ENCODE measurements around the gene CYS1. TPM values are rescaled to one million over a fixed set of nuclear protein-coding genes. Genes with fewer than 3 reads are reported as not detected.

Gene CYS1
- total and polyA plus RNA-seq, 7 experiments from 2014 or later: 1.3 TPM; not detected in 6

- DNase-seq: peak in 7 of 9 donors; percentile 41 to 67 (median 62)
- POLR2A ChIA-PET: interaction anchor here (1.4 to 3.3 kb wide), 2 partner anchors 64 to 234 kb away, joined by 3 to 9 read pairs; no protein-coding TSS in a partner anchor
- Mint-ChIP-seq H3K27ac (peak overlapping the region in 2 of 9 donors; percentile 13 to 54), H3K9me3 (peaks cover 0 to 2% (median 0%) of the 10 kb centered on the region in 11 donors), H3K27me3 (no peaks in the 10 kb centered on the region), H3K4me1 (peaks cover 6 to 28% (median 19%) of the 10 kb centered on the region in 7 donors), H3K36me3 (peaks cover 9 to 18% (median 13%) of the 10 kb centered on the region in 5 donors), H3K4me3 (no peak overlapping the region)
- CTCF ChIA-PET: interaction anchor here (0.6 to 9.8 kb wide), 16 partner anchors 12 to 590 kb away, joined by 3 to 153 read pairs (median 4); no protein-coding TSS in a partner anchor
- no peaks in the 10 kb centered on the region for H3K9me3 ChIP-seq (ENCODE audit: control insufficient read depth in 2 of 3, low read length in 3 of 3)
- H3K4me3 ChIP-seq (ENCODE audit: low read length): no peak overlapping the region
- intact Hi-C loops (cut with micrococcal nuclease): loop anchor here (1.0 to 10.0 kb wide), 5 partner anchors 64 to 906 kb away; partner anchors contain the start of gene PDIA6 (in 1 of the 2)
- H3K4me1 ChIP-seq (ENCODE audit: control insufficient read depth in 2 of 2, insufficient read depth in 2 of 2, low read length in 2 of 2): peaks cover 6% of the 10 kb centered on the region in 2 donors
- H3K36me3 ChIP-seq (ENCODE audit: control insufficient read depth in 2 of 3, insufficient read depth in 3 of 3, low read length in 3 of 3): peaks cover 0 to 26% (median 2%) of the 10 kb centered on the region in 3 experiments
- H3K27me3 ChIP-seq (ENCODE audit: control insufficient read depth in 2 of 2, insufficient read depth in 2 of 2, low read length in 2 of 2): no peaks in the 10 kb centered on the region
- H3K27ac ChIP-seq (ENCODE audit: low read depth, low read length): no peak overlapping the region
- no peak for ATAC-seq
These were observed 31.6 kb downstream of the CYS1 start for GRCh38 chr2:10048501-10049171.

GRCh38 chr2:10047616-10048500 is 32.4 kb downstream of the CYS1 start:
- peaks cover 0 to 21% (median 0%) of the 10 kb centered on the region in 3 experiments for H3K36me3 ChIP-seq (ENCODE audit: control insufficient read depth in 2 of 3, insufficient read depth in 3 of 3, low read length in 3 of 3)
- intact Hi-C loops (cut with micrococcal nuclease): loop anchor here (1.0 to 10.0 kb wide), 5 partner anchors 64 to 905 kb away; partner anchors contain the start of gene PDIA6 (in 1 of the 2)
- DNase-seq (no peak), ATAC-seq (no peak)
- H3K9me3 ChIP-seq (ENCODE audit: control insufficient read depth in 2 of 3, low read length in 3 of 3): no peaks in the 10 kb centered on the region
- H3K36me3 Mint-ChIP-seq: peaks cover 6 to 15% (median 10%) of the 10 kb centered on the region in 5 donors
- peaks cover 0 to 2% (median 0%) of the 10 kb centered on the region in 11 donors for H3K9me3 Mint-ChIP-seq
- H3K4me1 ChIP-seq (ENCODE audit: control insufficient read depth in 2 of 2, insufficient read depth in 2 of 2, low read length in 2 of 2): peaks cover 6% of the 10 kb centered on the region in 2 donors
- H3K4me3 Mint-ChIP-seq: peak overlapping the region in 1 of 10 donors; percentile 9
- H3K27ac Mint-ChIP-seq: peak overlapping the region in 1 of 9 donors; percentile 54
- no peak overlapping the region for H3K27ac ChIP-seq (ENCODE audit: low read depth, low read length)
- H3K4me1 Mint-ChIP-seq: peaks cover 7 to 29% (median 20%) of the 10 kb centered on the region in 7 donors
- H3K27me3 ChIP-seq (ENCODE audit: control insufficient read depth in 2 of 2, insufficient read depth in 2 of 2, low read length in 2 of 2): no peaks in the 10 kb centered on the region
- no peak overlapping the region for H3K4me3 ChIP-seq (ENCODE audit: low read length)
- peaks cover 0 to under 1% (median 0%) of the 10 kb centered on the region in 5 donors for H3K27me3 Mint-ChIP-seq
- ChIA-PET CTCF (interaction anchor here (0.6 to 9.8 kb wide), 14 partner anchors 10 to 591 kb away, joined by 3 to 153 read pairs (median 4); no protein-coding TSS in a partner anchor), POLR2A (interaction anchor here (1.4 to 3.3 kb wide), 2 partner anchors 64 to 233 kb away, joined by 3 to 9 read pairs; no protein-coding TSS in a partner anchor)

GRCh38 chr2:10046931-10047330 is 33.3 kb downstream of the CYS1 start:
- intact Hi-C loops (cut with micrococcal nuclease): loop anchor here in 1 of 2 donors (10.0 kb wide), 1 partner anchor 768 kb away; the partner anchor contains the start of gene PDIA6
- H3K9me3 ChIP-seq (ENCODE audit: control insufficient read depth in 2 of 3, low read length in 3 of 3): no peaks in the 10 kb centered on the region
- no peak for DNase-seq
- H3K27ac ChIP-seq (ENCODE audit: low read depth, low read length): no peak overlapping the region
- peaks cover 0 to 10% (median 0%) of the 10 kb centered on the region in 5 donors for H3K27me3 Mint-ChIP-seq
- H3K4me3 Mint-ChIP-seq: peak overlapping the region in 1 of 10 donors; percentile 9
- H3K4me1 Mint-ChIP-seq: peaks cover 10 to 35% (median 27%) of the 10 kb centered on the region in 7 donors
- peaks cover 0 to 14% (median 0%) of the 10 kb centered on the region in 3 experiments for H3K36me3 ChIP-seq (ENCODE audit: control insufficient read depth in 2 of 3, insufficient read depth in 3 of 3, low read length in 3 of 3)
- peaks cover under 1 to 11% (median 9%) of the 10 kb centered on the region in 5 donors for H3K36me3 Mint-ChIP-seq
- H3K9me3 Mint-ChIP-seq: peaks cover 0 to 2% (median 0%) of the 10 kb centered on the region in 11 donors
- H3K4me3 ChIP-seq (ENCODE audit: low read length): no peak overlapping the region
- ATAC-seq: no peak
- H3K27ac Mint-ChIP-seq: peak overlapping the region in 3 of 9 donors; percentile 24 to 80 (median 62)
- no peaks in the 10 kb centered on the region for H3K27me3 ChIP-seq (ENCODE audit: control insufficient read depth in 2 of 2, insufficient read depth in 2 of 2, low read length in 2 of 2)
- H3K4me1 ChIP-seq (ENCODE audit: control insufficient read depth in 2 of 2, insufficient read depth in 2 of 2, low read length in 2 of 2): peaks cover 6% of the 10 kb centered on the region in 2 donors
- CTCF ChIA-PET: interaction anchor here (0.7 to 9.8 kb wide), 10 partner anchors 11 to 255 kb away, joined by 3 to 153 read pairs (median 4); no protein-coding TSS in a partner anchor
- POLR2A ChIA-PET: interaction anchor here (0.8 to 3.3 kb wide), 2 partner anchors 63 to 82 kb away, joined by 4 to 9 read pairs; no protein-coding TSS in a partner anchor

GRCh38 chr2:10045561-10046355 is 34.5 kb downstream of the CYS1 start:
- intact Hi-C loops (cut with micrococcal nuclease): loop anchor here in 1 of 2 donors (10.0 kb wide), 1 partner anchor 769 kb away; the partner anchor contains the start of gene PDIA6

GRCh38 chr2:10043906-10044601 is 36.2 kb downstream of the CYS1 start:
- CTCF ChIA-PET: interaction anchor here (1.3 to 9.8 kb wide), 3 partner anchors 59 to 231 kb away, joined by 5 to 153 read pairs (median 77); no protein-coding TSS in a partner anchor
- peak; percentile 73 for ATAC-seq
- peak overlapping the region; percentile 76 for H3K27ac ChIP-seq (ENCODE audit: low read depth, low read length)

More at GRCh38 chr2:10045561-10046355, 34.5 kb downstream of the CYS1 start:
- ChIA-PET POLR2A (interaction anchor here (2.3 kb wide), 1 partner anchor 62 kb away, joined by 10 read pairs; no protein-coding TSS in a partner anchor), CTCF (interaction anchor here (1.1 to 9.8 kb wide), 6 partner anchors 40 to 256 kb away, joined by 3 to 153 read pairs (median 7); no protein-coding TSS in a partner anchor)
- ATAC-seq (no peak), DNase-seq (no peak)
- H3K27me3 ChIP-seq (ENCODE audit: control insufficient read depth in 2 of 2, insufficient read depth in 2 of 2, low read length in 2 of 2): no peaks in the 10 kb centered on the region
- no peak overlapping the region for H3K4me3 ChIP-seq (ENCODE audit: low read length)
- peaks cover 14 to 35% (median 29%) of the 10 kb centered on the region in 7 donors for H3K4me1 Mint-ChIP-seq
- peaks cover 0 to 12% (median 8%) of the 10 kb centered on the region in 5 donors for H3K36me3 Mint-ChIP-seq
- peaks cover 0 to 5% (median 0%) of the 10 kb centered on the region in 11 donors for H3K9me3 Mint-ChIP-seq
- peak overlapping the region in 8 of 10 donors; percentile 9 to 89 (median 48) for H3K4me3 Mint-ChIP-seq
- H3K4me1 ChIP-seq (ENCODE audit: control insufficient read depth in 2 of 2, insufficient read depth in 2 of 2, low read length in 2 of 2): peaks cover 6% of the 10 kb centered on the region in 2 donors
- H3K36me3 ChIP-seq (ENCODE audit: control insufficient read depth in 2 of 3, insufficient read depth in 3 of 3, low read length in 3 of 3): peaks cover 0 to 14% (median 0%) of the 10 kb centered on the region in 3 experiments
- no peaks in the 10 kb centered on the region for H3K9me3 ChIP-seq (ENCODE audit: control insufficient read depth in 2 of 3, low read length in 3 of 3)
- no peak overlapping the region for H3K27ac ChIP-seq (ENCODE audit: low read depth, low read length)
- H3K27me3 Mint-ChIP-seq: peaks cover 0 to 22% (median 0%) of the 10 kb centered on the region in 5 donors
- peak overlapping the region in 6 of 9 donors; percentile 8 to 94 (median 48) for H3K27ac Mint-ChIP-seq

More at GRCh38 chr2:10043906-10044601, 36.2 kb downstream of the CYS1 start:
- Histone ChIP-seq H3K9me3 (ENCODE audit: control insufficient read depth in 2 of 3, low read length in 3 of 3) (no peaks in the 10 kb centered on the region), H3K4me1 (ENCODE audit: control insufficient read depth in 2 of 2, insufficient read depth in 2 of 2, low read length in 2 of 2) (peaks cover 6% of the 10 kb centered on the region in 2 donors), H3K36me3 (ENCODE audit: control insufficient read depth in 2 of 3, insufficient read depth in 3 of 3, low read length in 3 of 3) (peaks cover 0 to 14% (median 0%) of the 10 kb centered on the region in 3 experiments), H3K4me3 (ENCODE audit: low read length) (peak overlapping the region; percentile 48), H3K27me3 (ENCODE audit: control insufficient read depth in 2 of 2, insufficient read depth in 2 of 2, low read length in 2 of 2) (no peaks in the 10 kb centered on the region)
- Mint-ChIP-seq H3K36me3 (peaks cover 0 to 9% (median 3%) of the 10 kb centered on the region in 5 donors), H3K4me3 (peak overlapping the region; percentile 76 to 89 (median 84)), H3K27me3 (peaks cover 0 to 31% (median 0%) of the 10 kb centered on the region in 5 donors), H3K9me3 (peaks cover 0 to 5% (median 0%) of the 10 kb centered on the region in 11 donors), H3K4me1 (peaks cover 14 to 35% (median 29%) of the 10 kb centered on the region in 7 donors), H3K27ac (peak overlapping the region; percentile 82 to 95 (median 88))
- POLR2A ChIA-PET: interaction anchor here (0.6 to 2.3 kb wide), 6 partner anchors 9 to 404 kb away, joined by 3 to 10 read pairs (median 3); partner anchors contain the start of genes ODC1 and TAF1B
- intact Hi-C loops (cut with micrococcal nuclease): loop anchor here (1.0 to 10.0 kb wide), 15 partner anchors 15 to 1207 kb away; partner anchors contain the start of genes ADAM17 (in 2 of the 2), CPSF3 (in 2 of the 2), GRHL1 (in 2 of the 2) and ITGB1BP1 (in 2 of the 2)
- peak; percentile 79 to 93 (median 89) for DNase-seq

Measured in naive thymus-derived CD4-positive, alpha-beta T cell (primary cell).